BLaER1 (cell line): ENCODE results near the gene PAX3.
A peak's percentile ranks its signal among the peaks of the same experiment; 100 is the strongest.

Experiments used
- H3K27ac ChIP-seq: shearing (Covaris generic); formaldehyde crosslinking; 2 replicates; pipeline ENCODE4 v1.8.1; 2022
- H3K27me3 ChIP-seq: shearing (Covaris generic); formaldehyde crosslinking; 2 replicates; pipeline ENCODE4 v1.8.1; 2022
- H3K36me3 ChIP-seq: shearing (Covaris generic); formaldehyde crosslinking; 2 replicates; pipeline ENCODE4 v1.8.1; 2022
- H3K4me1 ChIP-seq: shearing (Covaris generic); formaldehyde crosslinking; 2 replicates; pipeline ENCODE4 v1.8.1; 2022
- H3K4me2 ChIP-seq: shearing (Covaris generic); formaldehyde crosslinking; 2 replicates; pipeline ENCODE4 v1.8.1; 2022
- H3K4me3 ChIP-seq: shearing (Covaris generic); formaldehyde crosslinking; 2 replicates; pipeline ENCODE4 v1.8.1; 2022
- H3K9ac ChIP-seq: shearing (Covaris generic); formaldehyde crosslinking; 2 replicates; pipeline ENCODE4 v1.8.1; 2022
- H3K9me3 ChIP-seq: shearing (Covaris generic); formaldehyde crosslinking; 2 replicates; pipeline ENCODE4 v1.8.1; 2022
- H4K20me1 ChIP-seq: shearing (Covaris generic); formaldehyde crosslinking; 2 replicates; pipeline ENCODE4 v1.8.1; 2022
- Cebpa-rat ChIP-seq: shearing (Covaris generic); IDR thresholded peaks from 2 replicates; pipeline ENCODE4 v1.8.1; 2022

Gene PAX3

DNA sequence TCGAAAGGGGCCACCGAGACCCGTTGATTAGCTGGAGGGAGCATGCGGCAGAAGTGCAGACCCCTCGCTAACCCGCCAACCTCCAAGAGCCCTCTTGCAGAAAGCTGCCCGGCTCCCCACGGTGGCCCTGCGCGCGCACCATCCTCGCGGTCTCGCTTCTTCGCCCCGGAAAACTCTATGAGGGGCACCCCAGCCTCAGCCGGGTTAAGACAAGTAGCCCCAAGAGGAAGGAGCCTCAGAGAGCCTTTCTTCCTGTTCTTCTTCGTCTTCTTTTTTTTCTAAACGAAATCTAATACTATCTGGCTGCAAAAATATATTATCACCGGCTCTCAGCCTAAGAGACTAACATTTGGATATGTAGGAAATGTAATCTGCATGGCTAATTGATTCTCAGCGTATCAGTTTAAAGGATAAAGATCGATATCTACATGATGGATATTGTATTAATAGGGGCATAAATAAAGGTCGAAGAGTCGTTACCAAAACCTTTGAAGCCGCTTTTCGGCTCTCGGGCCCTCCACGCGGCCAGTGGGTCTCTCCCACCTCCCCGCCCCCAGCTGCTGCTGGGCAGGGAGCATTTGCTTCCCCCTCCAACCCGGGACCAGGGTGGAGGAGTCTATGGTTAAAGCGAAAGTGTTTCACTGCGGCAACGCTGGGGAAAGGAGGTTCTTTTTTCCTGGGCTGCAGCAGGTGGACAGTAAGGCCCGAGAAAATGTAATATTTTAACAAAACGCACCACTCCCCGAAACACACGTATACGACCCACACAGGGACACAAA, 6.1 kb upstream of the PAX3 start:
- Histone ChIP-seq H3K27me3 (peaks cover 100% of the 10 kb centered on the region), H3K9ac (no peak overlapping the region), H3K36me3 (no peaks in the 10 kb centered on the region), H3K4me1 (peaks cover 30% of the 10 kb centered on the region), H3K27ac (no peak overlapping the region; the same call in 1 of the 2 replicates), H3K4me2 (peak overlapping the region; percentile 93), H3K4me3 (peak overlapping the region; percentile 68), H3K9me3 (peaks cover 65% of the 10 kb centered on the region), H4K20me1 (peaks cover 50% of the 10 kb centered on the region)
- no peak for TF ChIP-seq Cebpa-rat

DNA sequence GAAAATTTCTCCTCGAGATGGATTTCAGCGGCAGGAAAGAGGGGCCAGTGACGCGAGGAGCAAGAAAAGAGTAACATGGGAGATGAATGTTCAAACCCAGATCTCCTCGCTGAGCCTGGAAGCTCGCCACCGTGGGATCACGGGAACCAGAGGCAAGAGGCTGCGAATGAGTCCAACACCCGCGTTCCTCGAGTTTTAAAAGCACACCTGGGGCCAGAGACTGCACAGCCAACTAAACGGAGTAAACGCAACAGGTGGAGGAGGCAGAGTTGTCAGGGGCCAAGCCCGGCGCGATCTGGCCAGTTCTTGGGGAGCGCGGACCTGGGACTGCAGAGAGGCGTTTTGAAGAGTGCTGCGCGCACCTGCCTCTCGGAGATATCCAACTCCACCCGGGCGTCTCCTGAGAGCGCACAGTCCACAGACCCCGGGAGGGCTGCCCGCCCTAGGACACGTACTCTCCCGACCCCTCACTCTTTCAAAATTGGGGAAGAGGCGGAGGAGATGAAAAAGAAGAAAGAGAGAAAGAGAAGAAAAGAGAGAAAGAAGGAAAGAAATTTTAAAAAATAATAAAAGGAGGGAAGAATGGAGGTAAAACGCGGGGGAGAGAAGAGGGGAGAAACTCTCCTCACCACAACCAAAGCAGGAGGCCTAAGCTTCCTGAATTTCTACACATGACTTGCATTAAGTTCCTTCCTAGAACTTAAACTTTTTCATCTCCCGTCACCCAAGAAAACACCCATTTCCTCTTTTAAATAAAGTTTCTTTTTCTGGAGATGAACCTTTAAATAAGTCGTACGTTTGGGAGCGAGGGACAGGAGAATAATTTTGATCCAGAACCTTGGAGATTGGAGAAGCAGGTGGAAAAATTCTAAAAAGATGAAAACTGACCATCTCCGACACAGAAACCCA, 5.3 kb upstream of the PAX3 start:
- Histone ChIP-seq H3K27ac (no peak overlapping the region), H3K9ac (no peak overlapping the region), H3K4me2 (peak overlapping the region; percentile 93), H3K4me1 (peaks cover 30% of the 10 kb centered on the region), H3K36me3 (no peaks in the 10 kb centered on the region), H4K20me1 (peaks cover 50% of the 10 kb centered on the region), H3K4me3 (peak overlapping the region; percentile 68; the same call in 1 of the 2 replicates), H3K9me3 (peaks cover 73% of the 10 kb centered on the region), H3K27me3 (peaks cover 100% of the 10 kb centered on the region)
- no peak for TF ChIP-seq Cebpa-rat

GRCh38 chr2:222303045-222303827, 4.4 kb upstream of the PAX3 start:
- H3K4me2 ChIP-seq: no peak overlapping the region
- peaks cover 100% of the 10 kb centered on the region for H3K27me3 ChIP-seq
- no peak overlapping the region for H3K4me3 ChIP-seq

DNA sequence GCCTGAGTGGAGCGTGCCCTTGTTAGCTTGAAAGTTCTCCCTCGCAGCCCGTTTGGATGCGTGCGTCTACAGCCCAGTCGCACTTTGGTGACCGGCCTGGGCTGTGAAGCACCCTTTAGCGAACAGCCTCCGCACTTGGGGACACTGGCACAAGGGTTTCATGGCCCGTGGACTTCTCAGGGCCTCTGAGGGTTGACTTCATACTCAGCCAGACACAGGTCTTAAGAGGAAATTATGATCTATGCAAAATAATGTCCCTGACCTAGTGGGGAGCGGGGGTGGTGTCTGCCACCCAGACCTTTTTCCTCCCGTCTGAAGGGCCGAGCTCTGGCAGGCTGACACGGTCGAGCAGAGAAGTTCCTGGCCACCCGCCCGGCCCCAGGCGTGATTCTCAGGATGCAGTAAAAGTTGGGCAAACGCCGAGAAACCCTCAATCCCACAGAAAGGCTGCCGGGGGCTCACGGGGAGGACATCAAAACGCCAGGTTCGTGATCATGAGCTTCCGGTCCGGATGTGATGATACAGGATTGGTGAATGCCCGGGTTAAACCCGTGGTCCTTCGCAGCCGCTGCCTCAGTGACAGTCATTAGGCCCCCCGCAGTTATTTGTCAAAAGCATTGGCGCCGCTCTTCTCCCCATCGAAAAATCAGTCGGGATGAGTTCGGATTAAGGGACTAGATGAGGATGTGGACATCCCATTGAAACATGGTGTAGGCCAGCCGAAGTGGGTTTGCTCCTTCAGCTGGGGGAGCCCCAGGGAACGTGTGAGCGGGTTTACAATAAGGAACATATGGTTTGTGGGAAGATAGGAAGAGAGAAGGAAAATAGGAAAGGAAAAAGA, 3.6 kb upstream of the PAX3 start:
- Histone ChIP-seq H3K4me1 (peaks cover 30% of the 10 kb centered on the region), H3K27me3 (peaks cover 100% of the 10 kb centered on the region), H3K4me3 (no peak overlapping the region), H3K4me2 (no peak overlapping the region), H3K27ac (no peak overlapping the region), H4K20me1 (peaks cover 50% of the 10 kb centered on the region), H3K9ac (no peak overlapping the region), H3K9me3 (peaks cover 78% of the 10 kb centered on the region), H3K36me3 (no peaks in the 10 kb centered on the region)
- no peak for TF ChIP-seq Cebpa-rat

More at GRCh38 chr2:222303045-222303827, 4.4 kb upstream of the PAX3 start:
- H4K20me1 ChIP-seq: peaks cover 50% of the 10 kb centered on the region
- no peak for TF ChIP-seq Cebpa-rat
- H3K9ac ChIP-seq: no peak overlapping the region
- H3K9me3 ChIP-seq: peaks cover 78% of the 10 kb centered on the region
- peaks cover 30% of the 10 kb centered on the region for H3K4me1 ChIP-seq
- no peak overlapping the region for H3K27ac ChIP-seq
- H3K36me3 ChIP-seq: no peaks in the 10 kb centered on the region

DNA sequence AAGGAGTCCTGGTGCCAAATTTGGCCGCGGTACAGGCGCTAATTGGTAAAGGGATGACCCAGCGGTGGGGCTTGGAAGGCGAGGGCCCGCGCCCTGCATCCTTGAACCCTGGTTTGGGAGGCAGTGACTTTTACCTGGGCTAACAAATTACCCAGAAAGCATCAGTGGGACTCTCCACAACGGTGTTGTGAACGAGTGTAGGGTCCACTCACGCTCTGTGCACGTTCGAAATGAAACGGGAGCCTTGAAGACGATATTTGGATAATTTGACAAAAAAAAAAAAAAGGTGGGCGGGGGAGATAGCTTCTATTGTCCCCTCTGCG, 3.0 kb upstream of the PAX3 start:
- H3K27me3 ChIP-seq: peaks cover 100% of the 10 kb centered on the region
- H3K36me3 ChIP-seq: no peaks in the 10 kb centered on the region
- H3K4me1 ChIP-seq: peaks cover 30% of the 10 kb centered on the region
- H3K9me3 ChIP-seq: peaks cover 78% of the 10 kb centered on the region
- H3K4me3 ChIP-seq: no peak overlapping the region
- H4K20me1 ChIP-seq: peaks cover 44% of the 10 kb centered on the region
- no peak overlapping the region for H3K9ac ChIP-seq
- no peak for TF ChIP-seq Cebpa-rat
- H3K4me2 ChIP-seq: no peak overlapping the region
- H3K27ac ChIP-seq: no peak overlapping the region

GRCh38 chr2:222301053-222301795, 2.4 kb upstream of the PAX3 start:
- no peak for TF ChIP-seq Cebpa-rat
- no peak overlapping the region for H3K9ac ChIP-seq
- H3K36me3 ChIP-seq: no peaks in the 10 kb centered on the region
- peaks cover 100% of the 10 kb centered on the region for H3K27me3 ChIP-seq
- no peak overlapping the region for H3K4me3 ChIP-seq
- peaks cover 39% of the 10 kb centered on the region for H4K20me1 ChIP-seq
- H3K4me2 ChIP-seq: no peak overlapping the region
- peaks cover 79% of the 10 kb centered on the region for H3K9me3 ChIP-seq
- no peak overlapping the region for H3K27ac ChIP-seq
- peaks cover 24% of the 10 kb centered on the region for H3K4me1 ChIP-seq

- H3K4me3 ChIP-seq: no peak overlapping the region
- no peak overlapping the region for H3K27ac ChIP-seq
- peaks cover 35% of the 10 kb centered on the region for H4K20me1 ChIP-seq
- H3K36me3 ChIP-seq: no peaks in the 10 kb centered on the region
- H3K9ac ChIP-seq: no peak overlapping the region
- H3K27me3 ChIP-seq: peaks cover 100% of the 10 kb centered on the region
- no peak for TF ChIP-seq Cebpa-rat
- H3K4me1 ChIP-seq: peaks cover 19% of the 10 kb centered on the region
- H3K4me2 ChIP-seq: no peak overlapping the region
- peaks cover 83% of the 10 kb centered on the region for H3K9me3 ChIP-seq
Observed at GRCh38 chr2:222300726-222301052, 1.9 kb upstream of the PAX3 start.

GRCh38 chr2:222299906-222300725, 1.3 kb upstream of the PAX3 start:
- Histone ChIP-seq H3K4me2 (no peak overlapping the region), H3K4me1 (peaks cover 13% of the 10 kb centered on the region), H3K9ac (no peak overlapping the region), H4K20me1 (peaks cover 35% of the 10 kb centered on the region), H3K36me3 (no peaks in the 10 kb centered on the region), H3K4me3 (no peak overlapping the region), H3K27me3 (peaks cover 100% of the 10 kb centered on the region), H3K9me3 (peaks cover 89% of the 10 kb centered on the region), H3K27ac (no peak overlapping the region)
- TF ChIP-seq Cebpa-rat: no peak
